Epidermal melanocyte (primary cell): ENCODE results near the gene TMEM247.

Source experiments
- DNase-seq: peaks from one replicate; pipeline ENCODE4 v3.0.0; 2011; ENCODE audit warnings: low spot score; ENCODE audit not compliant: insufficient read length

Gene TMEM247

GRCh38 chr2:46479265-46479664, at the start of gene TMEM247:
TSS of gene TMEM247 (plus strand) at chr2:46479565.
- no peak for DNase-seq

GRCh38 chr2:46430413-46430812, 49.0 kb upstream of the TMEM247 start:
- DNase-seq = no peak

- no peak for DNase-seq
These were observed 48.4 kb upstream of the TMEM247 start for GRCh38 chr2:46430992-46431391.

GRCh38 chr2:46431481-46432235, 47.7 kb upstream of the TMEM247 start:
- DNase-seq = no peak

- DNase-seq = peak; percentile 41
These were observed 44.5 kb upstream of the TMEM247 start for GRCh38 chr2:46434851-46435273.

- no peak for DNase-seq
These were observed 44.0 kb upstream of the TMEM247 start for GRCh38 chr2:46435353-46435752.

- DNase-seq = no peak
These were observed 43.5 kb upstream of the TMEM247 start for GRCh38 chr2:46435796-46436360.

GRCh38 chr2:46436800-46437199, 42.6 kb upstream of the TMEM247 start:
- DNase-seq = no peak

- DNase-seq = no peak
These were observed 41.3 kb upstream of the TMEM247 start for GRCh38 chr2:46438102-46438501.

GRCh38 chr2:46438794-46439193, 40.6 kb upstream of the TMEM247 start:
- DNase-seq = no peak

GRCh38 chr2:46439582-46439981, 39.8 kb upstream of the TMEM247 start:
- no peak for DNase-seq

- DNase-seq = no peak
These were observed 37.3 kb upstream of the TMEM247 start for GRCh38 chr2:46441838-46442712.

- no peak for DNase-seq
These were observed 34.6 kb upstream of the TMEM247 start for GRCh38 chr2:46444732-46445131.

- DNase-seq = no peak
These were observed 33.8 kb upstream of the TMEM247 start for GRCh38 chr2:46445556-46445955.

GRCh38 chr2:46446871-46447568, 32.3 kb upstream of the TMEM247 start:
- DNase-seq = no peak

- DNase-seq = no peak
These were observed 31.7 kb upstream of the TMEM247 start for GRCh38 chr2:46447649-46448048.

GRCh38 chr2:46448111-46448510, 31.3 kb upstream of the TMEM247 start:
- no peak for DNase-seq

- no peak for DNase-seq
These were observed 30.7 kb upstream of the TMEM247 start for GRCh38 chr2:46448641-46449040.

GRCh38 chr2:46449700-46450099, 29.7 kb upstream of the TMEM247 start:
- DNase-seq = no peak

GRCh38 chr2:46451131-46451711, 28.1 kb upstream of the TMEM247 start:
- no peak for DNase-seq

GRCh38 chr2:46456789-46457188, 22.6 kb upstream of the TMEM247 start:
- no peak for DNase-seq
